Epithelial cell of esophagus (primary cell): ENCODE measurements around the gene IL24.

Experiments used
- DNase-seq: peaks from one replicate; pipeline ENCODE4 v3.0.0; 2010; ENCODE audit warnings: low read depth
- H3K4me3 ChIP-seq: 2 replicates; pipeline ENCODE4 v1.5.1; 2011; ENCODE audit warnings: mild to moderate bottlenecking, low read length, control low read depth
- CTCF ChIP-seq: IDR thresholded peaks from 2 replicates; pipeline ENCODE4 v1.5.1; 2011; ENCODE audit warnings: low read depth, mild to moderate bottlenecking, low read length, control low read depth, inconsistent platforms; ENCODE audit not compliant: insufficient read depth; ENCODE audit errors: missing control alignments

The IL24 gene

DNA sequence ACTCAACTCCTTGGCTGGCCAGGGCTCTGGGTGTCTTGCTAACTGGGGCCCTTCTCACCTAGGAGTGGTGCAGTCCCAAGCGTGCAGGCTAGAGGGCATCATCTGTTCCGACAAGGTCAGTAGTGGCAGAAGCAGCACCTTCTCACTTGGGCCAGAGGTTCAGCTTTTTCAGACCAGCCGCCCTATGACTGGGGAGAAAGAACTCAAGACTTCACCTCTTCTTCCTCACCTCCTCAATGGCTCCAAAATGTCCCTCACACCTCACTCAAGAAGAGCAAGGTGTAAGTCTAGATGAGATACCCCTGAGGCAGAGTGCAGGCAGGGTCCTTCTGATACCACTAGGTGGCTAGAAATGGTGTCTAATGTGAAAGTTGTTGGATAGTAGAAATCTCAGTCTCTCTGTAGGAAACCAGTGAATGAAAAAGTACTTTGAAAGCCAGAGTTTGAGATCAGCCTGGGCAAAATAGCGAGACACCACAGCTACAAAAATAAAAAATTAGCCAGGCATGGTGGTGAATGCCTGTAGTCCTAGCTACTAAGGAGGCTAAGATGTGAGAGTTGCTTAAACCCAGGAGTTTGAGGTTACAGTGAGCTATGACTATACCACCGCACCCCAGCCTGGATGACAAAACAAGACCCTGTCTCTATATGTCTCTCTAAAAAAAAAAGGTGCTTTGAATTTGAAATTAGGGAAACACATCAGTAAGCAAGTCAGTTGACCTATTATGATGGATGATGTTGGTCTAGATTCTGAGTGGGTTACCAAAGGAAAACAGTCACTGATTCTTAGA, 40.4 kb upstream of the IL24 start:
- no peak overlapping the region for H3K4me3 ChIP-seq
- no peak for TF ChIP-seq CTCF
- DNase-seq = no peak

DNA sequence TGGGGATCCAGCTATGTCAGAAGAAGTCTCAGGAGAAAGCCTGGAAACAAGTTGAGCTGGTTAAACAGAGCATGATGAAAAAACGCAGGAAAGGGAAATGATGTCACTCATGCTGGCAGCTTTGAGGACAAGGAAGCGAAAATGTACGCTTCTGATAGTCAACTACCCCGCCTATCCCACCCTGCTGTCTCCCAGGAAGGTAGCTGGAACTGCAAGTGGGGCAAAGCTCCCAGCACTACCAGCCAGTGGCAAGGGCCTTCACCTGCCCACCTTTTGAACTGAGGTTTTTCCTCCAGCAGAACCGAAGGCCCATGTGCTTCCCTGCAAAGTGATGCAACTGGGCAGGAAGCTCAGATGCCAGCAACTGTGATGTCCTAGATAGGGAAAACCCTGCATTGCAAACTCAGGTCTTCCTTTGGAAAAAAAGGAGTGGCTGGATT, 38.1 kb upstream of the IL24 start:
- no peak for TF ChIP-seq CTCF
- peak; percentile 88 for DNase-seq

DNA sequence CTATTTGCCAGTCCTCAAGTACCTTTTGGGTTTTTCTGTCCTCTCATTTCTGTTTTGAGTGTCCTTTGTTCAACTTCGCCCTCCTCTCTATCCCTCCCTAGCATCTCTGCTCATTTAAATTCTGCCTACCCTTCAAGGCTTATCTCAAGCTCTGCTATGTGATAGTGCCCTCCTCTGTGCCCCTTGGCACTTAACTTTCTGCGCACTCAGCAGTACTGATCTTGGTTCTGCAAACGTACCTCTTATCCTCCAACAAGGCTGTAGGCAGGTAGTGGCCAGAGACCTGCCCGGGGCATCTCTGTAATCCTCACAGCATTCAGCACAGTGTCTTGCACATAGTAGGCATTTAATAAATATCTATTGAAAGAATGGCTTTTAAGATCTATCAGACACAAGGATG, 37.1 kb upstream of the IL24 start:
- no peak for TF ChIP-seq CTCF
- H3K4me3 ChIP-seq = no peak overlapping the region
- DNase-seq = no peak

More for the DNA sequence above, 38.1 kb upstream of the IL24 start:
- H3K4me3 ChIP-seq = no peak overlapping the region

DNA sequence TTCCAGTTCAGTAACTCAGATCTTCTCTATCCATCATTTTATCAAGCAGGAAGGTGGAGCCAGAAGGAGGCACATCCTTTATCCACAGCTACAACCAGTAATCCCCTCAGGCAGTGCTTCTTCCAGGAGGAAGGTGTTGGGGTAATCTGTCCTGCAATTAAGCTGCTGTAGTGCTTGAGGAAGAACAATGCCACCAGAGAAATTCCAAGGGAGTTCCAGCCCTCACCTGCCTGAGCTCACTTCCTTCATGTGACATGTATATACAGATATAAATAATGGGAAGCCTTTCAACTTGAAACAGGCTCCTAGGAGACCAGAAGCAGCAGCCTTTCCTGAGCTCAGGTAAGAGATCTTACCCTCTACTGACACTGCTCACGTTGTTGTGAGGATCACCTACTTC, 34.0 kb upstream of the IL24 start:
- no peak overlapping the region for H3K4me3 ChIP-seq
- DNase-seq = peak; percentile 27
- TF ChIP-seq CTCF = no peak

- peak; percentile 100 for TF ChIP-seq CTCF
- H3K4me3 ChIP-seq = no peak within 1 kb of the TSS
Observed at GRCh38 chr1:206864939-206865671, 32.1 kb upstream of the IL24 start, which contains the start of gene IL20. IL20 (plus strand) TSS chr1:206865623; CDS start chr1:206865853, 230 bp downstream.

DNA sequence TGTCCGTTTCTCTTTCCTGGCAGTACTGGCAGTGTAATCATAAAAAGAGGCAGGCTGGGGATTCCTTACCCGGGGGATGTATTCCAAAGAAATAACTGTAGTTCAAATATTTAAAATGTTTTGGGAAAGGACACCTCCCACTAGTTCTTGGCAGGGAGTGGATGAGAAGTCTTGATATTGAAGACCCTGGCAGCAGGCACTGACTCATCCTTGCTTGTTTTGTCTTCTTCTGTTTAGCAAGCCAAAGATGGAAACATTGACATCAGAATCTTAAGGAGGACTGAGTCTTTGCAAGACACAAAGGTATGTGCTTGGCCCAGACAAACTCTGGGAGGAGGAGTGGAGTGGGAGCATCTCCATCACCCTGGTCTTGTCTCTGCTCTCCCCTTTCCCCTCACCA, 31.2 kb upstream of the IL24 start:
- peak; percentile 22 for DNase-seq
- no peak overlapping the region for H3K4me3 ChIP-seq
- TF ChIP-seq CTCF = no peak

More at GRCh38 chr1:206864939-206865671, 32.1 kb upstream of the IL24 start, which contains the start of gene IL20:
- peak; percentile 92 for DNase-seq
